ENCODE results near the gene CCNY.
A peak's percentile ranks its signal among the peaks of the same experiment; 100 is the strongest.

CCNY gene

DNA sequence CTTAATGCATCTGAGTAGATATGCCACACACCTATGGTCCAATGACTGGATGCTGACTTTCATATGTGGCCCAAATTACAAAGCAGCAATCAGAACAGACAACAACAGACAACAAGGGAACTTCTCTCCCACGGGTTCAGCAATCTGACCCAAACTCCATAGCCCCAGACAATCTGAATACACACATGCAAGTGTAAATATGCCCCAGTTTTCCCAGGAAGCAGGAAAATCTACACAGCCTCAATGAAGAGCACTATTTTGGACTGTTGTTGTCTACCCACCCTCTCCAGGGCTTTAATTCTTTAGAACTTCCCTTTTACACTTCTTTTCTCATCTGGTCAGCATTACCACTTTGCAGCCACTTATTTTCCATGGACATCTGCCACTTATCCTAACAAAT, 2.0 kb upstream of the CCNY start:
- Histone ChIP-seq H3K4me1 (ENCODE audit: low read depth, poor library complexity, severe bottlenecking) (peaks cover 24% of the 10 kb centered on the region), H4K20me1 (ENCODE audit: insufficient read depth) (no peaks in the 10 kb centered on the region), H3K36me3 (ENCODE audit: insufficient read depth) (no peaks in the 10 kb centered on the region), H3K79me2 (ENCODE audit: insufficient read depth, low read depth) (peaks cover 27% of the 10 kb centered on the region), H3K27me3 (ENCODE audit: insufficient read depth, low read depth) (no peaks in the 10 kb centered on the region; the same call in 1 of the 2 replicates), H2AFZ (ENCODE audit: low read depth) (no peak overlapping the region), H3K4me2 (no peak overlapping the region), H3K9ac (no peak overlapping the region), H3K4me3 (IDR thresholded peaks at IDR 0.05; ENCODE audit: insufficient read depth, low read depth, low read length) (no peak overlapping the region), H3K27ac (no peak overlapping the region)
- TF ChIP-seq, protein P1, sequence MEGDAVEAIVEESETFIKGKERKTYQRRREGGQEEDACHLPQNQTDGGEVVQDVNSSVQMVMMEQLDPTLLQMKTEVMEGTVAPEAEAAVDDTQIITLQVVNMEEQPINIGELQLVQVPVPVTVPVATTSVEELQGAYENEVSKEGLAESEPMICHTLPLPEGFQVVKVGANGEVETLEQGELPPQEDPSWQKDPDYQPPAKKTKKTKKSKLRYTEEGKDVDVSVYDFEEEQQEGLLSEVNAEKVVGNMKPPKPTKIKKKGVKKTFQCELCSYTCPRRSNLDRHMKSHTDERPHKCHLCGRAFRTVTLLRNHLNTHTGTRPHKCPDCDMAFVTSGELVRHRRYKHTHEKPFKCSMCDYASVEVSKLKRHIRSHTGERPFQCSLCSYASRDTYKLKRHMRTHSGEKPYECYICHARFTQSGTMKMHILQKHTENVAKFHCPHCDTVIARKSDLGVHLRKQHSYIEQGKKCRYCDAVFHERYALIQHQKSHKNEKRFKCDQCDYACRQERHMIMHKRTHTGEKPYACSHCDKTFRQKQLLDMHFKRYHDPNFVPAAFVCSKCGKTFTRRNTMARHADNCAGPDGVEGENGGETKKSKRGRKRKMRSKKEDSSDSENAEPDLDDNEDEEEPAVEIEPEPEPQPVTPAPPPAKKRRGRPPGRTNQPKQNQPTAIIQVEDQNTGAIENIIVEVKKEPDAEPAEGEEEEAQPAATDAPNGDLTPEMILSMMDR (conservative IDR thresholded peaks at IDR 0.05; ENCODE audit: low read depth, low read length), result no peak

DNA sequence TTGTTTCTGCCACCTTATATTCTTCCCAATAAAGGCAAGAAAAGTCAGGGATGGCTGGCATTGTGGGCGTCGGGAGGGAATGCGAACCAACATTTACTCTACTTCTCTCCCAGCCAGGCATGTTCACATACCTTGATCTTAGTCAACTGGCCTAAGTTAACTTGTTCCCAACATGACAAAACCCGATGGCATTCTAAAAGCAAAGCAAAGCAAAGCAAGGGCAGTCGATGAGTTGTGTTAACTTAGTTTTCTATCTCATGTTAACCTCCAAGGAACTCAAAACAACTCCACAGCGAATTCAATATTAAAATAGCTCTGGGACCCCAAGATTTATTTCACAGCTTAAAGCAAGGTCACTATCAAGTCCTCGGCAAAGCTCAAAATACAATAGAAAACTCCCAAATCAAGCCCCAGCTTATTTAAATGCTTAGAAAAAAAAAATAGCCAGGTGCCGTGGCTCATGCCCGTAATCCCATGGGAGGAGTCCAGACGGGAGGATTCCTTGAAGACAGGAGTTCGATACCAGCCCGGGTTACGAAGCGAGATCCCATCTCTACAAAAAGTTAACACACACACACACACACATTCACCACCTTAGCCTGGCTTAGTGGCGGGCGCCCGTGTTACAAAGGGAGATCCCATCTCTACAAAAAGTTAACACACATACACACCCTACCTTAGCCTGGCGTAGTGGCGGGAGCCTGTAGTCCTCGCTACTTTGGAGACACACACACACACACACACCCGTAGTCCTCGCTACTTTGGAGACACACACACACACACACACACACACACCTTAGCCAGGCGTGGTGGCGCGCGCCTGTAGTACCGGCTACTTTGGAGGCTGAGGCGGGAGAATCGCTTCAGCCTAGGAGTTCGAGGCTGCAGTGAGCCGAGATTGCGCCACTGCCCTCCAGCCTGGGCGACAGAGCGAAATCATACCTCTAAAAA, 901 bp upstream of the CCNY start:
- peak overlapping the region; percentile 74; the same call in 1 of the 2 replicates for H3K9ac ChIP-seq
- H3K27ac ChIP-seq, result peak overlapping the region; percentile 37; the same call in 1 of the 2 replicates
- peak overlapping the region; percentile 77 for H2AFZ ChIP-seq (ENCODE audit: low read depth)
- TF ChIP-seq, protein P1 (conservative IDR thresholded peaks at IDR 0.05; ENCODE audit: low read depth, low read length), result no peak
- H3K79me2 ChIP-seq (ENCODE audit: insufficient read depth, low read depth), result peaks cover 38% of the 10 kb centered on the region
- no peaks in the 10 kb centered on the region for H4K20me1 ChIP-seq (ENCODE audit: insufficient read depth)
- no peaks in the 10 kb centered on the region for H3K36me3 ChIP-seq (ENCODE audit: insufficient read depth)
- no peaks in the 10 kb centered on the region; the same call in 1 of the 2 replicates for H3K27me3 ChIP-seq (ENCODE audit: insufficient read depth, low read depth)
- peak overlapping the region; percentile 91 for H3K4me2 ChIP-seq
- peaks cover 26% of the 10 kb centered on the region for H3K4me1 ChIP-seq (ENCODE audit: low read depth, poor library complexity, severe bottlenecking)
- H3K4me3 ChIP-seq (IDR thresholded peaks at IDR 0.05; ENCODE audit: insufficient read depth, low read depth, low read length), result peak overlapping the region; percentile 50

DNA sequence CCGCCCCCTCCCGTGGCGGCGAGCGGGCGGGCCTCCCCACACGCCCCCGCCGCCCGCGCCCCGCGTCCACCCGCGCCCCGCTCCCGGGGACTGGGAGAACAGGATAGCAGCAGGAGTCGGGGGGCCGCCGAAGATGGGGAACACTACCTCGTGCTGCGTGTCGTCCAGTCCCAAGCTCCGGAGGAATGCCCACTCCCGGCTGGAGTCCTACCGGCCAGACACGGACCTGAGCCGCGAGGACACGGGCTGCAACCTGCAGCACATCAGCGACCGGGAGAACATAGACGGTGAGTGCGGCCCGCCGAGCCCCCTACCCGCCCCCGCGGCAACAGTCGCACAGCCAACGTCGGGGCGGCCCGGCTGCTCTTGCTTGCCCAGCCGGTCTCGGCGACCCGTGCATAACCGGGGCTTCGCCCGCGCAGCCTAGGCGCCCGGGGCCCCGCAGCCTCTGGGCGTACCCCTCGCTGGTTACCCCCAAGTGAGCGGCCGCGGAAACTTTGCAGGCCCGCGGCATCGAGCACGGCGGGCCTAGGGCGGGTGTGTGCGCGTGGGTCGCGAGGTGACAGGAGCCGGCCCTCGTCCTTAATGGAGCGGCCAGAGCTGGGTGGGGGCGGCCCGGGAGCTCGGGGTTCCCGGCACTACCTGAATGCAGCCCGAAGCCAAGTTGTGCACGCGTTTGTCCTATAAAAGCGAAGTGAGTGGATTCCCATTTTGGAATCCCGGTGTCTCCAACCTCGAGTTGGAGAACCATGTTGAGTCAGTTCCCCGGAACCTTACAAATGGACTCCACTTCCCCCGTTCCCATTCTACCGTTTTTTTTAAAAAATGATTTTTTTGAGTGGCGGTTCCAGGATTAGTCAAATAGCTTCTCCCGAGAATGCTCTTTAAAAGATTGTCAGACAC, 863 bp downstream of the CCNY start:
- Histone ChIP-seq H3K4me3 (IDR thresholded peaks at IDR 0.05; ENCODE audit: insufficient read depth, low read depth, low read length) (no peak overlapping the region), H3K27me3 (ENCODE audit: insufficient read depth, low read depth) (no peaks in the 10 kb centered on the region; the same call in 1 of the 2 replicates), H2AFZ (ENCODE audit: low read depth) (peak overlapping the region; percentile 40; the same call in 1 of the 2 replicates), H3K9ac (peak overlapping the region; percentile 17; the same call in 1 of the 2 replicates), H3K4me2 (peak overlapping the region; percentile 54), H4K20me1 (ENCODE audit: insufficient read depth) (no peaks in the 10 kb centered on the region), H3K27ac (no peak overlapping the region), H3K79me2 (ENCODE audit: insufficient read depth, low read depth) (peaks cover 41% of the 10 kb centered on the region), H3K4me1 (ENCODE audit: low read depth, poor library complexity, severe bottlenecking) (peaks cover 42% of the 10 kb centered on the region), H3K36me3 (ENCODE audit: insufficient read depth) (no peaks in the 10 kb centered on the region)
- TF ChIP-seq, protein P1 (conservative IDR thresholded peaks at IDR 0.05; ENCODE audit: low read depth, low read length), result no peak

DNA sequence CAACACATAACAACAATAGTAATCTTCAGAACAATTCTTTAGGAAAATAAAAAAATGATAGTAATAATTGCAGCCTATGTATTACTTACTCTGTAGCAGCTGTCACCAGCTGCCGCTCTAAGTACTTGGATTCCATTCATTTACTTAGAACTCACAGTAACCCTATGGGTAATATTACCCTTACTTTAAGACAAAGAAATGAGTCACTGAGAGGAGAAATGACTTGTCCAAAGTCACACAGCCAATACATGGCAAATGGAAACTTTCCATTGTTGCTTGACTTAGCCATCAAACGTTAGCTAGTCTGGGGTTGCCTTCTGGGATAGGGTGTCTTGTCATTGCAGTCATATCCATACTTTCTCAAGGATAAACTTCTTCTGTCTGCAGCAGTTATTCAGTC, 3.6 kb downstream of the CCNY start:
- no peaks in the 10 kb centered on the region for H4K20me1 ChIP-seq (ENCODE audit: insufficient read depth)
- no peak overlapping the region for H3K9ac ChIP-seq
- no peak overlapping the region for H2AFZ ChIP-seq (ENCODE audit: low read depth)
- H3K79me2 ChIP-seq (ENCODE audit: insufficient read depth, low read depth), result peaks cover 60% of the 10 kb centered on the region
- no peak overlapping the region for H3K4me3 ChIP-seq (IDR thresholded peaks at IDR 0.05; ENCODE audit: insufficient read depth, low read depth, low read length)
- no peak overlapping the region for H3K4me2 ChIP-seq
- no peak overlapping the region for H3K27ac ChIP-seq
- H3K27me3 ChIP-seq (ENCODE audit: insufficient read depth, low read depth), result no peaks in the 10 kb centered on the region; the same call in 1 of the 2 replicates
- peaks cover 58% of the 10 kb centered on the region for H3K4me1 ChIP-seq (ENCODE audit: low read depth, poor library complexity, severe bottlenecking)
- no peaks in the 10 kb centered on the region for H3K36me3 ChIP-seq (ENCODE audit: insufficient read depth)
- TF ChIP-seq, protein P1 (conservative IDR thresholded peaks at IDR 0.05; ENCODE audit: low read depth, low read length), result no peak

Measured in KMS-11 (cell line).